Left ventricle myocardium inferior (tissue), 1 donor: ENCODE results near the gene CHCHD6. TPM values are rescaled to one million over a fixed set of nuclear protein-coding genes. Genes with fewer than 3 reads are reported as not detected.

ENCODE experiments used
- DNase-seq: peaks from one replicate; pipeline ENCODE4 v3.0.0-alpha.2; 2020
- H3K27ac ChIP-seq: fragments of 200-600 bp; replicated peaks from 2 replicates; pipeline ENCODE4 v1.8.0; 2021
- H3K27me3 ChIP-seq: fragments of 200-600 bp; 2 replicates; pipeline ENCODE4 v1.8.0; 2021; ENCODE audit warnings: low read depth
- H3K36me3 ChIP-seq: fragments of 200-600 bp; 2 replicates; pipeline ENCODE4 v1.8.0; 2021
- H3K4me1 ChIP-seq: fragments of 200-600 bp; 2 replicates; pipeline ENCODE4 v1.8.0; 2021
- H3K4me3 ChIP-seq: fragments of 200-600 bp; 2 replicates; pipeline ENCODE4 v1.8.0; 2021; ENCODE audit warnings: mild to moderate bottlenecking, moderate library complexity
- H3K9me3 ChIP-seq: fragments of 200-600 bp; replicated peaks from 2 replicates; pipeline ENCODE4 v1.8.0; 2021
- intact Hi-C: fragments of 100-400 bp; cut with micrococcal nuclease; formaldehyde crosslinking; loops from one replicate; pipeline ENCODE4 v1.11.0; 2022
- total RNA-seq: library from RNA; stranded (reverse); fragmentation: NEBNext Ultra II Directional; extraction: Animal tissue kit (Norgen Biotek cat#: 25700); gene quantifications from one replicate; pipeline ENCODE4 v1.2.1, GENCODE V29; 2021
- TF ChIP-seq, protein P1 (sequence below): fragments of 200-600 bp; IDR thresholded peaks from 2 replicates; pipeline ENCODE4 v1.8.0; 2021; ENCODE audit warnings: antibody characterized with exemption, mild to moderate bottlenecking, borderline replicate concordance
- donor health status: DM: no; HTN: yes; CAD: no; lungs with severe emphysema.

CHCHD6 gene
- total RNA-seq, 1 donor from 2014 or later, result 10.1 TPM

DNA sequence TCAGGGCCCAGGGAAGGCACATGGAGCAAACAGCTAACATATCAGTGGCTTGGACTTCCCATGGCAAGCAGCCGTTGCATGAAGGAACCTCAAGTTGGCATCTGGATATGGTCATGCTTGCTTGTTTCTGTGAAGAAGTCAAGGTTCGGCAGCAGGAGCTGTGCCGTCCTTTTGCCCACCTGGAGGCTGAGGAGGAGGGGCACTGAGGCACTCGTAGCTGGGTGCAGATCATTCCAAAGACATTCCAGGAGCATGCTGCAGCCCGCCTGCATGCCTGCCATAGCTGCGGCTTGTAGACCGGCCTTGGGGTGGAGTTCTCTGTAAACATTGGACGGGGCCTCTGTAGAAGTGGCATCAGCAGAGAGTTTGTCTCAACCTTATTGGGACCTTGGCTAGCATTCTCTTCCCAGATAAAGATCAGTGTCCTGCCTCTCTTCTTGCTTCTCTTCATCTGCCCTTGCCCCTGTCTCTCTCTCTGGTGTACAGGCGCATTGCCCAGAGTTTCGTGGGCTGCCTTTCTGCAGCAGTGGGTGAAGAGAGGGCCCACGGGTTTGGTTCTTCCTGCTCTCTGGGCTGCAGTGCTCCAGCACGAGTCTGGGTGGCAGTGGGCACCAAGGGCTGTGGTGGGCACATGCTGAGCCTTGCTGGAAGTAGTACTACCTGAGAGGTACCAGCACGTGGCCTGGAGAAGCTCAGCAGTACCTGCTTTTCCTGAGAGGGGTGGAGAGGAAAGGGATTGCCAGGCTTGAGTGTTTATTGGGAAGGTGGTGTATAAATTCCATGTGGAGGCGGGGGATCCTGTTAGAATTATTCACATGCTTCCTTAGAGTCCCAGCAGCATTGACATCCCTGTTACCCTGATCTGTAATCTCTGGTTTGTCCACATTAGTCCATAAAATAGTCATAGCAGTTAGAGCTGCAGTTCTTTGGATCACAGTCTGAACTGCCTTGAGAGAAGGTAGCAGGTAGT is 49.4 kb downstream of the CHCHD6 start:
- no peaks in the 10 kb centered on the region for H3K36me3 ChIP-seq
- no peaks in the 10 kb centered on the region for H3K27me3 ChIP-seq
- H3K4me3 ChIP-seq, result no peak overlapping the region
- DNase-seq, result no peak
- peaks cover 40% of the 10 kb centered on the region for H3K4me1 ChIP-seq
- H3K27ac ChIP-seq, result no peak overlapping the region
- intact Hi-C loops, result no loop called here
- no peaks in the 10 kb centered on the region for H3K9me3 ChIP-seq
- TF ChIP-seq, protein P1, sequence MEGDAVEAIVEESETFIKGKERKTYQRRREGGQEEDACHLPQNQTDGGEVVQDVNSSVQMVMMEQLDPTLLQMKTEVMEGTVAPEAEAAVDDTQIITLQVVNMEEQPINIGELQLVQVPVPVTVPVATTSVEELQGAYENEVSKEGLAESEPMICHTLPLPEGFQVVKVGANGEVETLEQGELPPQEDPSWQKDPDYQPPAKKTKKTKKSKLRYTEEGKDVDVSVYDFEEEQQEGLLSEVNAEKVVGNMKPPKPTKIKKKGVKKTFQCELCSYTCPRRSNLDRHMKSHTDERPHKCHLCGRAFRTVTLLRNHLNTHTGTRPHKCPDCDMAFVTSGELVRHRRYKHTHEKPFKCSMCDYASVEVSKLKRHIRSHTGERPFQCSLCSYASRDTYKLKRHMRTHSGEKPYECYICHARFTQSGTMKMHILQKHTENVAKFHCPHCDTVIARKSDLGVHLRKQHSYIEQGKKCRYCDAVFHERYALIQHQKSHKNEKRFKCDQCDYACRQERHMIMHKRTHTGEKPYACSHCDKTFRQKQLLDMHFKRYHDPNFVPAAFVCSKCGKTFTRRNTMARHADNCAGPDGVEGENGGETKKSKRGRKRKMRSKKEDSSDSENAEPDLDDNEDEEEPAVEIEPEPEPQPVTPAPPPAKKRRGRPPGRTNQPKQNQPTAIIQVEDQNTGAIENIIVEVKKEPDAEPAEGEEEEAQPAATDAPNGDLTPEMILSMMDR, result no peak

DNA sequence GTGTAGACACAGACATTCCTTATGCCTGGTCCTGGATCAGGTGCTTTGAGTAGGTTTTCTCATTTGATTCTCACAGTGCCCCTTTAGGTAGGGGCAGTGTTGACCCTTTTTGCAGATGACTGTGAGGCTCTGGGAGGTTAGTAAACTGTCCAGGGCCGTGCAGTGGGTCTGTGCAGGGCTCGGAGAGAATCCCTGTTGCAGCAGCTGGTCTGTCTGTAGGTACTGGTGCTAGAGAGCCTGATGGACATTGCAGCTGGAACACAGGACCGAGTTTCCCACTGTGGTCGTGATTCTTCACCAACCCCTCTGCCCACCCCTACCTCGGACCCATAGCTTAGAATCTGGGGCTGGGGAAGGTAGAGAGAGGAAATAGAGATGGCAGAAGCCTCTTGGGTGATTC is 51.8 kb downstream of the CHCHD6 start:
- peaks cover 34% of the 10 kb centered on the region for H3K4me1 ChIP-seq
- no peaks in the 10 kb centered on the region for H3K9me3 ChIP-seq
- no peaks in the 10 kb centered on the region for H3K36me3 ChIP-seq
- H3K4me3 ChIP-seq, result no peak overlapping the region
- TF ChIP-seq, protein P1, result no peak
- intact Hi-C loops, result no loop called here
- no peak overlapping the region for H3K27ac ChIP-seq
- H3K27me3 ChIP-seq, result no peaks in the 10 kb centered on the region
- no peak for DNase-seq

DNA sequence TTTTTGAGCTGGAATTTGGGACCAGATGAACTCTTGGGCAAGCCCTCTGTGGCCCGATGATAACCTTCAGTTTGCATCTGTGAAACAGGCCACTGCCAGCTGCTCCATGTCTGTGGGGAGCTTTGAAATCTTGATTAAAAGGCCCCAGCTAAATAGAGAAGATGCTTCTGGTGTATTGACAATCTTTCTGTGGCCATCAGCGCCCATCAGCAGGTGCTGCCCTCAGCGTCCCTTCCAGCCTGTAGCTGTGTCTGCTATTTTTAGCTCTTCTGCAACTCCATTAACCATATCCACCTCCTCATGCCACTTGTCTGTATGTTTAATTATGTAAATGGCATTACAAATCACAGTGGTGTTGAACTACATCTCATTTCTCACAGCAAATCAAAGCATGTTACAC is 54.0 kb downstream of the CHCHD6 start:
- TF ChIP-seq, protein P1, result no peak
- intact Hi-C loops, result no loop called here
- Histone ChIP-seq H3K4me3 (no peak overlapping the region), H3K36me3 (no peaks in the 10 kb centered on the region), H3K27ac (no peak overlapping the region), H3K4me1 (peaks cover 19% of the 10 kb centered on the region), H3K27me3 (no peaks in the 10 kb centered on the region), H3K9me3 (no peaks in the 10 kb centered on the region)
- DNase-seq, result no peak

DNA sequence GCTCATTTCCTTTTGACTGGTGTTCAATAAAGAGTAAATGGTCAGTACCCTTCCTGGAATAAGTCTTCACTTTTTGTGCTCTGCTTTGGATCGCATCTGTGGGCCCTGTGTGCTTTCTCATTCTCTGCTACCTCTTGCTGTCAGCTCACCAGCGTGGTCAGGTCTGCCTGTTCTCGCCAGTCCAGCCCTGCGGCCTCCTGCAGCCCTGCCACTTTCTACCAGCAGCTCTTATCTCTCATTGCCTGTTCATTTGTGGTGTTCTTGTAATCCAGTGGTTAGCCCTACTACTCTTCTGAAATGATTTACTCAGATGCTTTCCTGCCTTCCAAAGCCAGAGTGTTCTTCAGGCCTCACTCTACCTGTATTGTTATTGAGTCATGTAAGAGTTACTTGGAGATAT is 54.8 kb downstream of the CHCHD6 start:
- intact Hi-C loops, result no loop called here
- Histone ChIP-seq H3K9me3 (no peaks in the 10 kb centered on the region), H3K27ac (no peak overlapping the region)

DNA sequence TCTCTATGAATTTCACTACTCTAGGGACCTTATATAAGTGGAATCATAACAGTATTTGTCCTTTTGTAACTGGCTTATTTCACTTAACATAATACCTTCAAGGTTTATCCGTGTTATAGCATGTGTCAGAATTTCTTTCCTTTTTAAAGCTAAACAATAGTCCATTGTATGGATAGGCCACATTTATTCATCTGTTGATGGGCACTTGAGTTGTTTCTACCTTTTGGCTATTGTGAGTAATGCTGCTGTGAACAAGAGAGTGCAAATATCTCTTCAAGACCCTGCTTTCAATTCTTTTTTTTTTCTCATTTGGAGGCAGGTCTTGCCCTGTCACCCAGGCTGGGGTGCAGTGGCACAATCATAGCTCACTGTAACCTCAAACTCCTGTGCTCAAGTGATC is 56.5 kb downstream of the CHCHD6 start:
- peaks cover 24% of the 10 kb centered on the region for H3K4me1 ChIP-seq
- H3K27ac ChIP-seq, result no peak overlapping the region
- intact Hi-C loops, result loop anchor here (10.0 kb wide), 1 partner anchor 214 kb away; no protein-coding TSS in a partner anchor
- H3K4me3 ChIP-seq, result no peak overlapping the region
- no peak for DNase-seq
- TF ChIP-seq, protein P1, result no peak
- no peaks in the 10 kb centered on the region for H3K9me3 ChIP-seq
- H3K27me3 ChIP-seq, result no peaks in the 10 kb centered on the region
- no peaks in the 10 kb centered on the region for H3K36me3 ChIP-seq

More for the DNA sequence above, 54.8 kb downstream of the CHCHD6 start:
- Histone ChIP-seq H3K27me3 (no peaks in the 10 kb centered on the region), H3K4me1 (peaks cover 13% of the 10 kb centered on the region), H3K4me3 (no peak overlapping the region), H3K36me3 (no peaks in the 10 kb centered on the region)
- TF ChIP-seq, protein P1, result no peak
- no peak for DNase-seq
